Measurements from ENCODE around the gene PACSIN1.

The PACSIN1 gene

DNA sequence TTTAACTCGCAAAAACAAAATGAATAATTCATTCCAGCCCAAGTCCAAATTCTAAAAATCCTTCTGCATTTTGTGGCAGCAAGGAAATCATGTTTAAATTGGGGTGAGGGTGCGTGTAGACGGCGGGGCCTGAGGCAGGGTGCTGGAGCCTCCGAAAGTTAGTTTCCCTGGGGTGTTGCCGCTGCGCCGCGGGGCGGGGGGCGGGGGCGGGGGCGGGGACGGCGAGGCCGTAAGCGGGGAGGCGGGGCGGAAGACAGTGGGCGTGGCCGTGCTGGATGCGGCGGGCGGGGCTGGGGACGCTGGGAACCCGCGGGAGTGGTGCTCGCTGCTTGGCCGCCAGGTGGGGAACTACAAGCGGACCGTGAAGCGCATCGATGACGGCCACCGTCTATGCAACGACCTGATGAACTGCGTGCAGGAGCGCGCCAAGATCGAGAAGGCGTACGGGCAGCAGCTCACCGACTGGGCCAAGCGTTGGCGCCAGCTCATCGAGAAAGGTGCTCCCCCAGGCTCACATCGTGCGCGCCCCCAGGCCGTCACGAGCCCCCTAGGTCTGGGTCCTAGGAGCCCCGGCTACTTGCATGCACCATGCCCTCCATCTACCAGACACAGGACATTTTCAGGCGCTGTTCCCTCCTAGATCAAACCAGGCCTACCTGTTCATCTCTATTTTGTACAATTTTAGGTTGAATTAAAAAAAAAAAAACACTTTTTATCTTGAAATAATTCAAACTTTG is 61.3 kb downstream of the PACSIN1 start:
- Histone ChIP-seq H3K27ac (ENCODE audit: extremely low read depth, low read depth, low read length) (no peak overlapping the region), H3K4me3 (ENCODE audit: low read depth, low read length) (peak overlapping the region; percentile 16; the same call in 1 of the 2 replicates), H3K9me3 (ENCODE audit: control insufficient read depth, insufficient read depth, low read depth, low read length) (no peaks in the 10 kb centered on the region), H3K4me1 (ENCODE audit: control insufficient read depth, insufficient read depth, low read length) (no peaks in the 10 kb centered on the region), H3K36me3 (ENCODE audit: control insufficient read depth in 2 of 2, insufficient read depth in 1 of 2, low read length in 2 of 2) (no peaks in the 10 kb centered on the region)
- CTCF ChIA-PET: interaction anchor here (0.6 to 4.4 kb wide), 18 partner anchors 10 to 364 kb away, joined by 3 to 46 read pairs (median 4); no protein-coding TSS in a partner anchor
- POLR2A ChIA-PET: interaction anchor here (0.7 to 1.2 kb wide), 2 partner anchors 82 to 266 kb away, joined by 3 read pairs; no protein-coding TSS in a partner anchor
- TF ChIP-seq ZNF792 (tag by site-specific recombination; IDR thresholded peaks at IDR 0.05) (no peak), ZNF248 (tag by site-specific recombination; IDR thresholded peaks at IDR 0.05) (no peak), ZBTB48 (tag by site-specific recombination; IDR thresholded peaks at IDR 0.05) (0 out of 2 replicates have a peak, but pooled peaks have one; percentile 26), ZNF677 (tag by site-specific recombination; IDR thresholded peaks at IDR 0.05) (no peak), ZNF830 (tag by site-specific recombination; IDR thresholded peaks at IDR 0.05; ENCODE audit: low read depth) (no peak), ZNF658 (tag by site-specific recombination; IDR thresholded peaks at IDR 0.05) (no peak), ZNF202 (tag by site-specific recombination; IDR thresholded peaks at IDR 0.05; ENCODE audit: borderline replicate concordance) (no peak), ZBTB20 (tag by site-specific recombination; IDR thresholded peaks at IDR 0.05) (no peak), ZNF121 (tag by site-specific recombination; IDR thresholded peaks at IDR 0.05) (no peak), ZNF157 (tag by site-specific recombination; IDR thresholded peaks at IDR 0.05) (no peak), GLIS1 (tag by site-specific recombination; IDR thresholded peaks at IDR 0.05) (no peak), HOXC10 (CRISPR knock-in tag; IDR thresholded peaks at IDR 0.05) (no peak), WT1 (tag by site-specific recombination; IDR thresholded peaks at IDR 0.05) (no peak), ZNF24 (tag by site-specific recombination; IDR thresholded peaks at IDR 0.05) (no peak), SCRT1 (tag by site-specific recombination; IDR thresholded peaks at IDR 0.05; ENCODE audit: borderline replicate concordance) (no peak), ZBTB17 (tag by site-specific recombination; IDR thresholded peaks at IDR 0.05) (peak; percentile 96), KLF10 (tag by site-specific recombination; IDR thresholded peaks at IDR 0.05) (no peak), ZNF16 (tag by site-specific recombination; IDR thresholded peaks at IDR 0.05; ENCODE audit: low read depth) (no peak), ZNF660 (tag by site-specific recombination; IDR thresholded peaks at IDR 0.05) (peak; percentile 56; the same call in 1 of the 2 replicates), ZNF23 (tag by site-specific recombination; IDR thresholded peaks at IDR 0.05; ENCODE audit: borderline replicate concordance) (no peak), GLIS2 (tag by site-specific recombination; IDR thresholded peaks at IDR 0.05) (no peak; the same call in 1 of the 2 replicates), FEZF1 (tag by site-specific recombination; IDR thresholded peaks at IDR 0.05) (no peak), ZNF558 (tag by site-specific recombination; IDR thresholded peaks at IDR 0.05) (no peak)
- TF ChIP-seq, protein P1, sequence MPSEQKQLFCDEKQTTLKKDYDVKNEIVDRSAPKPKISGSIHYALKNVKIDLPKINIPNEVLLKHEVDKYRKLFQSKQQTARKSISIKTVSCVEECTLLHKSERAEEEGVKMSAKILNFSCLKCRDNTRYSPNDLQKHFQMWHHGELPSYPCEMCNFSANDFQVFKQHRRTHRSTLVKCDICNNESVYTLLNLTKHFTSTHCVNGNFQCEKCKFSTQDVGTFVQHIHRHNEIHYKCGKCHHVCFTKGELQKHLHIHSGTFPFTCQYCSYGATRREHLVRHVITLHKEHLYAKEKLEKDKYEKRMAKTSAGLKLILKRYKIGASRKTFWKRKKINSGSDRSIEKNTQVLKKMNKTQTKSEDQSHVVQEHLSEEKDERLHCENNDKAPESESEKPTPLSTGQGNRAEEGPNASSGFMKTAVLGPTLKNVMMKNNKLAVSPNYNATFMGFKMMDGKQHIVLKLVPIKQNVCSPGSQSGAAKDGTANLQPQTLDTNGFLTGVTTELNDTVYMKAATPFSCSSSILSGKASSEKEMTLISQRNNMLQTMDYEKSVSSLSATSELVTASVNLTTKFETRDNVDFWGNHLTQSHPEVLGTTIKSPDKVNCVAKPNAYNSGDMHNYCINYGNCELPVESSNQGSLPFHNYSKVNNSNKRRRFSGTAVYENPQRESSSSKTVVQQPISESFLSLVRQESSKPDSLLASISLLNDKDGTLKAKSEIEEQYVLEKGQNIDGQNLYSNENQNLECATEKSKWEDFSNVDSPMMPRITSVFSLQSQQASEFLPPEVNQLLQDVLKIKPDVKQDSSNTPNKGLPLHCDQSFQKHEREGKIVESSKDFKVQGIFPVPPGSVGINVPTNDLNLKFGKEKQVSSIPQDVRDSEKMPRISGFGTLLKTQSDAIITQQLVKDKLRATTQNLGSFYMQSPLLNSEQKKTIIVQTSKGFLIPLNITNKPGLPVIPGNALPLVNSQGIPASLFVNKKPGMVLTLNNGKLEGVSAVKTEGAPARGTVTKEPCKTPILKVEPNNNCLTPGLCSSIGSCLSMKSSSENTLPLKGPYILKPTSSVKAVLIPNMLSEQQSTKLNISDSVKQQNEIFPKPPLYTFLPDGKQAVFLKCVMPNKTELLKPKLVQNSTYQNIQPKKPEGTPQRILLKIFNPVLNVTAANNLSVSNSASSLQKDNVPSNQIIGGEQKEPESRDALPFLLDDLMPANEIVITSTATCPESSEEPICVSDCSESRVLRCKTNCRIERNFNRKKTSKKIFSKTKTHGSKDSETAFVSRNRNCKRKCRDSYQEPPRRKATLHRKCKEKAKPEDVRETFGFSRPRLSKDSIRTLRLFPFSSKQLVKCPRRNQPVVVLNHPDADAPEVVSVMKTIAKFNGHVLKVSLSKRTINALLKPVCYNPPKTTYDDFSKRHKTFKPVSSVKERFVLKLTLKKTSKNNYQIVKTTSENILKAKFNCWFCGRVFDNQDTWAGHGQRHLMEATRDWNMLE (tag by site-specific recombination; conservative IDR thresholded peaks at IDR 0.05; ENCODE audit: low read depth): no peak
- TF ChIP-seq, protein P2, sequence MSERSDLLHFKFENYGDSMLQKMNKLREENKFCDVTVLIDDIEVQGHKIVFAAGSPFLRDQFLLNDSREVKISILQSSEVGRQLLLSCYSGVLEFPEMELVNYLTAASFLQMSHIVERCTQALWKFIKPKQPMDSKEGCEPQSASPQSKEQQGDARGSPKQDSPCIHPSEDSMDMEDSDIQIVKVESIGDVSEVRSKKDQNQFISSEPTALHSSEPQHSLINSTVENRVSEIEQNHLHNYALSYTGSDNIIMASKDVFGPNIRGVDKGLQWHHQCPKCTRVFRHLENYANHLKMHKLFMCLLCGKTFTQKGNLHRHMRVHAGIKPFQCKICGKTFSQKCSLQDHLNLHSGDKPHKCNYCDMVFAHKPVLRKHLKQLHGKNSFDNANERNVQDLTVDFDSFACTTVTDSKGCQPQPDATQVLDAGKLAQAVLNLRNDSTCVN (tag by site-specific recombination; optimal IDR thresholded peaks at IDR 0.05): peak; percentile 78
- TF ChIP-seq, protein P3, sequence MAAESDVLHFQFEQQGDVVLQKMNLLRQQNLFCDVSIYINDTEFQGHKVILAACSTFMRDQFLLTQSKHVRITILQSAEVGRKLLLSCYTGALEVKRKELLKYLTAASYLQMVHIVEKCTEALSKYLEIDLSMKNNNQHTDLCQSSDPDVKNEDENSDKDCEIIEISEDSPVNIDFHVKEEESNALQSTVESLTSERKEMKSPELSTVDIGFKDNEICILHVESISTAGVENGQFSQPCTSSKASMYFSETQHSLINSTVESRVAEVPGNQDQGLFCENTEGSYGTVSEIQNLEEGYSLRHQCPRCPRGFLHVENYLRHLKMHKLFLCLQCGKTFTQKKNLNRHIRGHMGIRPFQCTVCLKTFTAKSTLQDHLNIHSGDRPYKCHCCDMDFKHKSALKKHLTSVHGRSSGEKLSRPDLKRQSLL (tag by site-specific recombination; IDR thresholded peaks at IDR 0.05): no peak
- TF ChIP-seq, protein P4, sequence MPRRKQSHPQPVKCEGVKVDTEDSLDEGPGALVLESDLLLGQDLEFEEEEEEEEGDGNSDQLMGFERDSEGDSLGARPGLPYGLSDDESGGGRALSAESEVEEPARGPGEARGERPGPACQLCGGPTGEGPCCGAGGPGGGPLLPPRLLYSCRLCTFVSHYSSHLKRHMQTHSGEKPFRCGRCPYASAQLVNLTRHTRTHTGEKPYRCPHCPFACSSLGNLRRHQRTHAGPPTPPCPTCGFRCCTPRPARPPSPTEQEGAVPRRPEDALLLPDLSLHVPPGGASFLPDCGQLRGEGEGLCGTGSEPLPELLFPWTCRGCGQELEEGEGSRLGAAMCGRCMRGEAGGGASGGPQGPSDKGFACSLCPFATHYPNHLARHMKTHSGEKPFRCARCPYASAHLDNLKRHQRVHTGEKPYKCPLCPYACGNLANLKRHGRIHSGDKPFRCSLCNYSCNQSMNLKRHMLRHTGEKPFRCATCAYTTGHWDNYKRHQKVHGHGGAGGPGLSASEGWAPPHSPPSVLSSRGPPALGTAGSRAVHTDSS (tag by site-specific recombination; IDR thresholded peaks at IDR 0.05): no peak
- TF ChIP-seq, protein P5, sequence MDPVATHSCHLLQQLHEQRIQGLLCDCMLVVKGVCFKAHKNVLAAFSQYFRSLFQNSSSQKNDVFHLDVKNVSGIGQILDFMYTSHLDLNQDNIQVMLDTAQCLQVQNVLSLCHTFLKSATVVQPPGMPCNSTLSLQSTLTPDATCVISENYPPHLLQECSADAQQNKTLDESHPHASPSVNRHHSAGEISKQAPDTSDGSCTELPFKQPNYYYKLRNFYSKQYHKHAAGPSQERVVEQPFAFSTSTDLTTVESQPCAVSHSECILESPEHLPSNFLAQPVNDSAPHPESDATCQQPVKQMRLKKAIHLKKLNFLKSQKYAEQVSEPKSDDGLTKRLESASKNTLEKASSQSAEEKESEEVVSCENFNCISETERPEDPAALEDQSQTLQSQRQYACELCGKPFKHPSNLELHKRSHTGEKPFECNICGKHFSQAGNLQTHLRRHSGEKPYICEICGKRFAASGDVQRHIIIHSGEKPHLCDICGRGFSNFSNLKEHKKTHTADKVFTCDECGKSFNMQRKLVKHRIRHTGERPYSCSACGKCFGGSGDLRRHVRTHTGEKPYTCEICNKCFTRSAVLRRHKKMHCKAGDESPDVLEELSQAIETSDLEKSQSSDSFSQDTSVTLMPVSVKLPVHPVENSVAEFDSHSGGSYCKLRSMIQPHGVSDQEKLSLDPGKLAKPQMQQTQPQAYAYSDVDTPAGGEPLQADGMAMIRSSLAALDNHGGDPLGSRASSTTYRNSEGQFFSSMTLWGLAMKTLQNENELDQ (tag by site-specific recombination; IDR thresholded peaks at IDR 0.05; ENCODE audit: low read depth): no peak

Measured in HEK293 (cell line).